Thoracic aorta (tissue), 2 donors: ENCODE data around the gene SMC3. TPM values are rescaled to one million over a fixed set of nuclear protein-coding genes. Genes with fewer than 3 reads are reported as not detected.

Source experiments
- ATAC-seq: fragments of 150-250 bp; one replicate; pipeline ENCODE4 v1.8.0; 2017; ENCODE audit warnings: low read depth; ENCODE audit not compliant: insufficient number of reproducible peaks, low FRiP score
- DNase-seq: peaks from one replicate; pipeline ENCODE4 v3.0.0-alpha.2; 2020; ENCODE audit warnings: low spot score
- H3K27ac ChIP-seq, 2 donors: fragments of 200-600 bp; sonication (generic); 1 replicate in 1 of 2; 2 replicates in 1 of 2; pipeline ENCODE4 v1.5.1; 2016; ENCODE audit warnings: mild to moderate bottlenecking in 2 of 2, moderate library complexity in 2 of 2
- H3K27me3 ChIP-seq: fragments of 200-600 bp; sonication (generic); replicated peaks from 2 replicates; pipeline ENCODE4 v1.6.0; 2016; ENCODE audit warnings: mild to moderate bottlenecking; ENCODE audit not compliant: insufficient read depth
- H3K36me3 ChIP-seq: fragments of 200-600 bp; sonication (generic); one replicate; pipeline ENCODE4 v1.5.1; 2016
- H3K4me1 ChIP-seq, 2 donors: fragments of 200-600 bp; sonication (generic); 1 replicate in 1 of 2; 2 replicates in 1 of 2; pipeline versions ENCODE4 v1.5.1 to v1.6.0; 2016; ENCODE audit warnings: low read depth in 2 of 2, mild to moderate bottlenecking in 1 of 2; ENCODE audit not compliant: control insufficient read depth in 1 of 2
- H3K4me3 ChIP-seq: fragments of 200-600 bp; sonication (generic); 2 replicates; pipeline ENCODE4 v1.5.1; 2016; ENCODE audit warnings: mild to moderate bottlenecking
- H3K9me3 ChIP-seq: fragments of 200-600 bp; sonication (generic); 2 replicates; pipeline ENCODE4 v1.5.1; 2016
- CTCF ChIP-seq: fragments of 200-600 bp; sonication (generic); IDR thresholded peaks from one replicate; pipeline ENCODE4 v1.5.1; 2019; ENCODE audit warnings: antibody characterized with exemption
- total RNA-seq, 2 donors: library from RNA; depleted of rRNA; stranded (reverse); fragments of >200 nt; gene quantifications; one replicate each; pipeline versions ENCODE4 v1.1.0 to v1.2.3, GENCODE V29; 2016

SMC3 gene
- total RNA-seq, 2 donors from 2014 or later = 19.8 to 32.7 TPM

- Histone ChIP-seq H3K4me1 (peaks cover 34 to 45% of the 10 kb centered on the region in 2 donors), H3K4me3 (no peak overlapping the region), H3K36me3 (no peaks in the 10 kb centered on the region), H3K27me3 (no peaks in the 10 kb centered on the region), H3K9me3 (no peaks in the 10 kb centered on the region), H3K27ac (no peak overlapping the region)
- no peak for DNase-seq
- no peak for ATAC-seq
- TF ChIP-seq CTCF = no peak
Observed at GRCh38 chr10:110569736-110570135, 2.2 kb downstream of the SMC3 start.

GRCh38 chr10:110571093-110571743 lies 3.7 kb downstream of the SMC3 start:
- no peaks in the 10 kb centered on the region for H3K27me3 ChIP-seq
- TF ChIP-seq CTCF = no peak
- no peaks in the 10 kb centered on the region for H3K36me3 ChIP-seq
- peaks cover 34 to 46% of the 10 kb centered on the region in 2 donors for H3K4me1 ChIP-seq
- no peak overlapping the region for H3K4me3 ChIP-seq
- ATAC-seq (no peak), DNase-seq (no peak)
- H3K9me3 ChIP-seq = no peaks in the 10 kb centered on the region
- H3K27ac ChIP-seq = no peak overlapping the region

GRCh38 chr10:110572862-110573261 lies 5.4 kb downstream of the SMC3 start:
- no peak overlapping the region for H3K27ac ChIP-seq
- H3K9me3 ChIP-seq = no peaks in the 10 kb centered on the region
- no peak overlapping the region for H3K4me3 ChIP-seq
- no peaks in the 10 kb centered on the region for H3K27me3 ChIP-seq
- H3K4me1 ChIP-seq = peaks cover 38 to 47% of the 10 kb centered on the region in 2 donors
- H3K36me3 ChIP-seq = peaks cover under 1% of the 10 kb centered on the region
- no peak for TF ChIP-seq CTCF
- DNase-seq (no peak), ATAC-seq (no peak)

- Histone ChIP-seq H3K27ac (no peak overlapping the region), H3K9me3 (no peaks in the 10 kb centered on the region), H3K4me1 (peaks cover 27 to 37% of the 10 kb centered on the region in 2 donors), H3K4me3 (no peak overlapping the region), H3K27me3 (no peaks in the 10 kb centered on the region), H3K36me3 (peaks cover 10% of the 10 kb centered on the region)
- DNase-seq = no peak
- ATAC-seq = no peak
- TF ChIP-seq CTCF = no peak
Observed at GRCh38 chr10:110574420-110574819, 6.9 kb downstream of the SMC3 start.

GRCh38 chr10:110576220-110576619 lies 8.7 kb downstream of the SMC3 start:
- H3K9me3 ChIP-seq = no peaks in the 10 kb centered on the region
- no peak for ATAC-seq
- no peak overlapping the region for H3K4me3 ChIP-seq
- no peak for DNase-seq
- H3K27ac ChIP-seq = no peak overlapping the region
- H3K27me3 ChIP-seq = no peaks in the 10 kb centered on the region
- peaks cover 16% of the 10 kb centered on the region for H3K36me3 ChIP-seq
- peaks cover 14 to 19% of the 10 kb centered on the region in 2 donors for H3K4me1 ChIP-seq
- no peak for TF ChIP-seq CTCF
